HEK293 (cell line): ENCODE measurements around the gene HS3ST6.

Experiments
- AEBP2 ChIP-seq: fragments of 450-650 bp; formaldehyde crosslinking; IDR thresholded peaks from 2 replicates; pipeline ENCODE4 v1.5.1; 2016; ENCODE audit warnings: missing biosample characterization, missing genetic modification characterization, borderline replicate concordance
- EGR2 ChIP-seq: fragments of 450-650 bp; formaldehyde crosslinking; IDR thresholded peaks from 2 replicates; pipeline ENCODE4 v1.5.1; 2016; ENCODE audit warnings: low read depth, missing biosample characterization, missing genetic modification characterization
- GLI4 ChIP-seq: fragments of 450-650 bp; formaldehyde crosslinking; IDR thresholded peaks from 2 replicates; pipeline ENCODE4 v1.5.1; 2016; ENCODE audit warnings: missing biosample characterization, missing genetic modification characterization
- GLIS1 ChIP-seq: fragments of 450-650 bp; formaldehyde crosslinking; IDR thresholded peaks from 2 replicates; pipeline ENCODE4 v1.5.1; 2016; ENCODE audit warnings: missing biosample characterization, missing genetic modification characterization
- HOXD13 ChIP-seq: sonication (generic); formaldehyde crosslinking; IDR thresholded peaks from 2 replicates; pipeline ENCODE4 v1.8.0; 2022; ENCODE audit warnings: missing genetic modification reagents, borderline replicate concordance
- ZFP41 ChIP-seq: fragments of 450-650 bp; formaldehyde crosslinking; IDR thresholded peaks from 2 replicates; pipeline ENCODE4 v1.5.1; 2016; ENCODE audit warnings: missing biosample characterization, missing genetic modification characterization, borderline replicate concordance
- ZFP69B ChIP-seq: fragments of 450-650 bp; formaldehyde crosslinking; IDR thresholded peaks from 2 replicates; pipeline ENCODE4 v1.5.1; 2016; ENCODE audit warnings: missing biosample characterization, missing genetic modification characterization
- ZNF133 ChIP-seq: fragments of 450-650 bp; formaldehyde crosslinking; IDR thresholded peaks from 2 replicates; pipeline ENCODE4 v1.5.1; 2016; ENCODE audit warnings: missing biosample characterization, missing genetic modification characterization
- ZNF169 ChIP-seq: fragments of 450-650 bp; formaldehyde crosslinking; IDR thresholded peaks from 2 replicates; pipeline ENCODE4 v1.5.1; 2016; ENCODE audit warnings: missing biosample characterization, missing genetic modification characterization
- ZNF239 ChIP-seq: fragments of 450-650 bp; formaldehyde crosslinking; IDR thresholded peaks from 2 replicates; pipeline ENCODE4 v1.5.1; 2016; ENCODE audit warnings: missing biosample characterization, missing genetic modification characterization
- ZNF341 ChIP-seq: fragments of 450-650 bp; formaldehyde crosslinking; IDR thresholded peaks from 2 replicates; pipeline ENCODE4; 2016; ENCODE audit warnings: low read depth, missing biosample characterization, missing genetic modification characterization
- ZNF391 ChIP-seq: fragments of 450-650 bp; formaldehyde crosslinking; IDR thresholded peaks from 2 replicates; pipeline ENCODE4 v1.5.1; 2016; ENCODE audit warnings: low read depth, missing biosample characterization, missing genetic modification characterization, borderline replicate concordance
- ZNF426 ChIP-seq: fragments of 450-650 bp; formaldehyde crosslinking; IDR thresholded peaks from 2 replicates; pipeline ENCODE4 v1.5.1; 2017; ENCODE audit warnings: missing biosample characterization, missing genetic modification characterization, mild to moderate bottlenecking, inconsistent platforms, moderate library complexity
- ZNF488 ChIP-seq: fragments of 450-650 bp; formaldehyde crosslinking; IDR thresholded peaks from 2 replicates; pipeline ENCODE4 v1.5.1; 2016; ENCODE audit warnings: missing biosample characterization, missing genetic modification characterization
- ZNF624 ChIP-seq: fragments of 450-650 bp; formaldehyde crosslinking; IDR thresholded peaks from 2 replicates; pipeline ENCODE4 v1.5.1; 2017; ENCODE audit warnings: missing biosample characterization, missing genetic modification characterization
- ZNF791 ChIP-seq: fragments of 450-650 bp; formaldehyde crosslinking; IDR thresholded peaks from 2 replicates; pipeline ENCODE4 v1.5.1; 2016; ENCODE audit warnings: missing biosample characterization, missing genetic modification characterization
- TF ChIP-seq, protein P1 (sequence below): fragments of 450-650 bp; formaldehyde crosslinking; IDR thresholded peaks from 2 replicates; pipeline ENCODE4 v1.5.1; 2017; ENCODE audit warnings: missing biosample characterization, missing genetic modification characterization
- TF ChIP-seq, protein P2 (sequence below): fragments of 450-650 bp; formaldehyde crosslinking; IDR thresholded peaks from 2 replicates; pipeline ENCODE4 v1.5.1; 2016; ENCODE audit warnings: missing biosample characterization, missing genetic modification characterization
- TF ChIP-seq, protein P3 (sequence below): fragments of 450-650 bp; formaldehyde crosslinking; IDR thresholded peaks from 2 replicates; pipeline ENCODE4 v1.5.1; 2016; ENCODE audit warnings: missing biosample characterization, missing genetic modification characterization
- TF ChIP-seq, protein P4 (sequence below): fragments of 450-650 bp; formaldehyde crosslinking; IDR thresholded peaks from 2 replicates; pipeline ENCODE4 v1.5.1; 2016; ENCODE audit warnings: missing biosample characterization, missing genetic modification characterization
- TF ChIP-seq, protein P5 (sequence below): fragments of 450-650 bp; IDR thresholded peaks from 2 replicates; pipeline ENCODE4 v1.5.1; 2018; ENCODE audit warnings: missing biosample characterization, missing genetic modification characterization
- TF ChIP-seq, protein P6 (sequence below): fragments of 450-650 bp; formaldehyde crosslinking; IDR thresholded peaks from 2 replicates; pipeline ENCODE4 v1.5.1; 2017; ENCODE audit warnings: missing biosample characterization, missing genetic modification characterization
- TF ChIP-seq, protein P7 (sequence below): fragments of 450-650 bp; formaldehyde crosslinking; IDR thresholded peaks from 2 replicates; pipeline ENCODE4 v1.5.1; 2016; ENCODE audit warnings: missing biosample characterization, missing genetic modification characterization

Gene HS3ST6

GRCh38 chr16:1913327-1914083 is 4.7 kb downstream of the HS3ST6 start (continued):
- TF ChIP-seq ZNF341 (tag by site-specific recombination) = no peak
- no peak for TF ChIP-seq ZFP69B (tag by site-specific recombination)
- no peak for TF ChIP-seq ZNF791 (tag by site-specific recombination)
- TF ChIP-seq ZNF391 = no peak
- TF ChIP-seq, protein P1, sequence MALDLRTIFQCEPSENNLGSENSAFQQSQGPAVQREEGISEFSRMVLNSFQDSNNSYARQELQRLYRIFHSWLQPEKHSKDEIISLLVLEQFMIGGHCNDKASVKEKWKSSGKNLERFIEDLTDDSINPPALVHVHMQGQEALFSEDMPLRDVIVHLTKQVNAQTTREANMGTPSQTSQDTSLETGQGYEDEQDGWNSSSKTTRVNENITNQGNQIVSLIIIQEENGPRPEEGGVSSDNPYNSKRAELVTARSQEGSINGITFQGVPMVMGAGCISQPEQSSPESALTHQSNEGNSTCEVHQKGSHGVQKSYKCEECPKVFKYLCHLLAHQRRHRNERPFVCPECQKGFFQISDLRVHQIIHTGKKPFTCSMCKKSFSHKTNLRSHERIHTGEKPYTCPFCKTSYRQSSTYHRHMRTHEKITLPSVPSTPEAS (tag by site-specific recombination) = no peak
- TF ChIP-seq, protein P2, sequence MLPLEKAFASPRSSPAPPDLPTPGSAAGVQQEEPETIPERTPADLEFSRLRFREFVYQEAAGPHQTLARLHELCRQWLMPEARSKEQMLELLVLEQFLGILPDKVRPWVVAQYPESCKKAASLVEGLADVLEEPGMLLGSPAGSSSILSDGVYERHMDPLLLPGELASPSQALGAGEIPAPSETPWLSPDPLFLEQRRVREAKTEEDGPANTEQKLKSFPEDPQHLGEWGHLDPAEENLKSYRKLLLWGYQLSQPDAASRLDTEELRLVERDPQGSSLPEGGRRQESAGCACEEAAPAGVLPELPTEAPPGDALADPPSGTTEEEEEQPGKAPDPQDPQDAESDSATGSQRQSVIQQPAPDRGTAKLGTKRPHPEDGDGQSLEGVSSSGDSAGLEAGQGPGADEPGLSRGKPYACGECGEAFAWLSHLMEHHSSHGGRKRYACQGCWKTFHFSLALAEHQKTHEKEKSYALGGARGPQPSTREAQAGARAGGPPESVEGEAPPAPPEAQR (tag by site-specific recombination) = no peak
- TF ChIP-seq, protein P3, sequence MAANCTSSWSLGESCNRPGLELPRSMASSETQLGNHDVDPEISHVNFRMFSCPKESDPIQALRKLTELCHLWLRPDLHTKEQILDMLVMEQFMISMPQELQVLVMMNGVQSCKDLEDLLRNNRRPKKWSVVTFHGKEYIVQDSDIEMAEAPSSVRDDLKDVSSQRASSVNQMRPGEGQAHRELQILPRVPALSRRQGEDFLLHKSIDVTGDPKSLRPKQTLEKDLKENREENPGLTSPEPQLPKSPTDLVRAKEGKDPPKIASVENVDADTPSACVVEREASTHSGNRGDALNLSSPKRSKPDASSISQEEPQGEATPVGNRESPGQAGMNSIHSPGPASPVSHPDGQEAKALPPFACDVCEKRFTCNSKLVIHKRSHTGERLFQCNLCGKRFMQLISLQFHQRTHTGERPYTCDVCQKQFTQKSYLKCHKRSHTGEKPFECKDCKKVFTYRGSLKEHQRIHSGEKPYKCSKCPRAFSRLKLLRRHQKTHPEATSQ = no peak
- TF ChIP-seq GLI4 (tag by site-specific recombination) = no peak
- TF ChIP-seq, protein P4, sequence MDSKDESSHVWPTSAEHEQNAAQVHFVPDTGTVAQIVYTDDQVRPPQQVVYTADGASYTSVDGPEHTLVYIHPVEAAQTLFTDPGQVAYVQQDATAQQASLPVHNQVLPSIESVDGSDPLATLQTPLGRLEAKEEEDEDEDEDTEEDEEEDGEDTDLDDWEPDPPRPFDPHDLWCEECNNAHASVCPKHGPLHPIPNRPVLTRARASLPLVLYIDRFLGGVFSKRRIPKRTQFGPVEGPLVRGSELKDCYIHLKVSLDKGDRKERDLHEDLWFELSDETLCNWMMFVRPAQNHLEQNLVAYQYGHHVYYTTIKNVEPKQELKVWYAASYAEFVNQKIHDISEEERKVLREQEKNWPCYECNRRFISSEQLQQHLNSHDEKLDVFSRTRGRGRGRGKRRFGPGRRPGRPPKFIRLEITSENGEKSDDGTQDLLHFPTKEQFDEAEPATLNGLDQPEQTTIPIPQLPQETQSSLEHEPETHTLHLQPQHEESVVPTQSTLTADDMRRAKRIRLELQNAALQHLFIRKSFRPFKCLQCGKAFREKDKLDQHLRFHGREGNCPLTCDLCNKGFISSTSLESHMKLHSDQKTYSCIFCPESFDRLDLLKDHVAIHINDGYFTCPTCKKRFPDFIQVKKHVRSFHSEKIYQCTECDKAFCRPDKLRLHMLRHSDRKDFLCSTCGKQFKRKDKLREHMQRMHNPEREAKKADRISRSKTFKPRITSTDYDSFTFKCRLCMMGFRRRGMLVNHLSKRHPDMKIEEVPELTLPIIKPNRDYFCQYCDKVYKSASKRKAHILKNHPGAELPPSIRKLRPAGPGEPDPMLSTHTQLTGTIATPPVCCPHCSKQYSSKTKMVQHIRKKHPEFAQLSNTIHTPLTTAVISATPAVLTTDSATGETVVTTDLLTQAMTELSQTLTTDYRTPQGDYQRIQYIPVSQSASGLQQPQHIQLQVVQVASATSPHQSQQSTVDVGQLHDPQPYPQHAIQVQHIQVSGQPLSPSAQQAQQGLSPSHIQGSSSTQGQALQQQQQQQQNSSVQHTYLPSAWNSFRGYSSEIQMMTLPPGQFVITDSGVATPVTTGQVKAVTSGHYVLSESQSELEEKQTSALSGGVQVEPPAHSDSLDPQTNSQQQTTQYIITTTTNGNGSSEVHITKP (tag by site-specific recombination) = no peak
- TF ChIP-seq, protein P5, sequence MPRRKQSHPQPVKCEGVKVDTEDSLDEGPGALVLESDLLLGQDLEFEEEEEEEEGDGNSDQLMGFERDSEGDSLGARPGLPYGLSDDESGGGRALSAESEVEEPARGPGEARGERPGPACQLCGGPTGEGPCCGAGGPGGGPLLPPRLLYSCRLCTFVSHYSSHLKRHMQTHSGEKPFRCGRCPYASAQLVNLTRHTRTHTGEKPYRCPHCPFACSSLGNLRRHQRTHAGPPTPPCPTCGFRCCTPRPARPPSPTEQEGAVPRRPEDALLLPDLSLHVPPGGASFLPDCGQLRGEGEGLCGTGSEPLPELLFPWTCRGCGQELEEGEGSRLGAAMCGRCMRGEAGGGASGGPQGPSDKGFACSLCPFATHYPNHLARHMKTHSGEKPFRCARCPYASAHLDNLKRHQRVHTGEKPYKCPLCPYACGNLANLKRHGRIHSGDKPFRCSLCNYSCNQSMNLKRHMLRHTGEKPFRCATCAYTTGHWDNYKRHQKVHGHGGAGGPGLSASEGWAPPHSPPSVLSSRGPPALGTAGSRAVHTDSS (tag by site-specific recombination) = no peak
- TF ChIP-seq ZFP41 (tag by site-specific recombination) = no peak
- no peak for TF ChIP-seq ZNF169 (tag by site-specific recombination)
- TF ChIP-seq, protein P6, sequence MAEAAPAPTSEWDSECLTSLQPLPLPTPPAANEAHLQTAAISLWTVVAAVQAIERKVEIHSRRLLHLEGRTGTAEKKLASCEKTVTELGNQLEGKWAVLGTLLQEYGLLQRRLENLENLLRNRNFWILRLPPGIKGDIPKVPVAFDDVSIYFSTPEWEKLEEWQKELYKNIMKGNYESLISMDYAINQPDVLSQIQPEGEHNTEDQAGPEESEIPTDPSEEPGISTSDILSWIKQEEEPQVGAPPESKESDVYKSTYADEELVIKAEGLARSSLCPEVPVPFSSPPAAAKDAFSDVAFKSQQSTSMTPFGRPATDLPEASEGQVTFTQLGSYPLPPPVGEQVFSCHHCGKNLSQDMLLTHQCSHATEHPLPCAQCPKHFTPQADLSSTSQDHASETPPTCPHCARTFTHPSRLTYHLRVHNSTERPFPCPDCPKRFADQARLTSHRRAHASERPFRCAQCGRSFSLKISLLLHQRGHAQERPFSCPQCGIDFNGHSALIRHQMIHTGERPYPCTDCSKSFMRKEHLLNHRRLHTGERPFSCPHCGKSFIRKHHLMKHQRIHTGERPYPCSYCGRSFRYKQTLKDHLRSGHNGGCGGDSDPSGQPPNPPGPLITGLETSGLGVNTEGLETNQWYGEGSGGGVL (tag by site-specific recombination) = peak; percentile 15; the same call in 1 of the 2 replicates
- no peak for TF ChIP-seq ZNF133 (tag by site-specific recombination)
- no peak for TF ChIP-seq ZNF426
- no peak for TF ChIP-seq GLIS1
- TF ChIP-seq HOXD13 (CRISPR knock-in tag) = no peak
- no peak for TF ChIP-seq ZNF488 (tag by site-specific recombination)
- no peak for TF ChIP-seq AEBP2 (tag by site-specific recombination)
- no peak for TF ChIP-seq ZNF624 (tag by site-specific recombination)
- TF ChIP-seq, protein P7, sequence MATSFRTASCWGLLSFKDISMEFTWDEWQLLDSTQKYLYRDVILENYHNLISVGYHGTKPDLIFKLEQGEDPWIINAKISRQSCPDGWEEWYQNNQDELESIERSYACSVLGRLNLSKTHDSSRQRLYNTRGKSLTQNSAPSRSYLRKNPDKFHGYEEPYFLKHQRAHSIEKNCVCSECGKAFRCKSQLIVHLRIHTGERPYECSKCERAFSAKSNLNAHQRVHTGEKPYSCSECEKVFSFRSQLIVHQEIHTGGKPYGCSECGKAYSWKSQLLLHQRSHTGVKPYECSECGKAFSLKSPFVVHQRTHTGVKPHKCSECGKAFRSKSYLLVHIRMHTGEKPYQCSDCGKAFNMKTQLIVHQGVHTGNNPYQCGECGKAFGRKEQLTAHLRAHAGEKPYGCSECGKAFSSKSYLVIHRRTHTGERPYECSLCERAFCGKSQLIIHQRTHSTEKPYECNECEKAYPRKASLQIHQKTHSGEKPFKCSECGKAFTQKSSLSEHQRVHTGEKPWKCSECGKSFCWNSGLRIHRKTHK (tag by site-specific recombination) = no peak
- no peak for TF ChIP-seq ZNF239 (tag by site-specific recombination)
- TF ChIP-seq EGR2 (tag by site-specific recombination) = peak; percentile 96
